PC-3 (cell line): ENCODE data around the gene THOC6. TPM values are rescaled to one million over a fixed set of nuclear protein-coding genes. Genes with fewer than 3 reads are reported as not detected.

Experiments
- ATAC-seq: fragments of 200-7000 bp; cut with Tn5 transposase; 2 replicates; pipeline ENCODE4 v1.9.1; 2020; ENCODE audit warnings: mild to moderate bottlenecking, moderate library complexity
- BruUV-seq: library from RNA; stranded (reverse); fragments of 400-500 nt; replicated peaks from 2 replicates; lab custom pipeline; 2021; lab: Mats Ljungman, UMichigan
- CTCF ChIA-PET: fragments of 300-600 bp; sonication (Branson Sonifier 250); formaldehyde crosslinking; loops from one replicate; lab custom pipeline; 2022; ENCODE audit warnings: antibody characterized with exemption; lab: Charles Lee
- POLR2A ChIA-PET: fragments of 300-600 bp; sonication (Branson Sonifier 250); formaldehyde crosslinking; loops from one replicate; lab custom pipeline; 2022; ENCODE audit warnings: antibody characterized with exemption; ENCODE audit not compliant: unreplicated experiment; lab: Charles Lee
- DNase-seq: peaks from one replicate; pipeline ENCODE4 v3.0.0-alpha.2; 2015
- H2AFZ ChIP-seq: fragments of 300-600 bp; sonication (generic); 2 replicates; pipeline ENCODE4 v1.6.0; 2016; ENCODE audit warnings: antibody characterized with exemption, low read length
- H3F3A ChIP-seq: fragments of 300-600 bp; sonication (generic); one replicate; pipeline ENCODE4 v1.6.0; 2017; ENCODE audit warnings: antibody characterized with exemption, low read length, control low read depth, mild to moderate bottlenecking; ENCODE audit not compliant: unreplicated experiment
- H3K27ac ChIP-seq: fragments of 300-600 bp; sonication (generic); 2 replicates; pipeline ENCODE4 v1.5.1; 2016; ENCODE audit warnings: mild to moderate bottlenecking, low read length
- H3K27me3 ChIP-seq: fragments of 300-600 bp; sonication (generic); 2 replicates; pipeline ENCODE4 v1.6.1; 2016; ENCODE audit warnings: low read length, mixed read lengths
- H3K36me3 ChIP-seq: fragments of 300-600 bp; sonication (generic); 2 replicates; pipeline ENCODE4 v1.6.1; 2016; ENCODE audit warnings: low read depth, mixed run types, low read length, mixed read lengths
- H3K4me1 ChIP-seq: fragments of 300-600 bp; sonication (generic); 2 replicates; pipeline ENCODE4 v1.5.1; 2016; ENCODE audit warnings: low read length; ENCODE audit not compliant: insufficient read depth
- H3K4me2 ChIP-seq: fragments of 300-600 bp; sonication (generic); 2 replicates; pipeline ENCODE4 v1.6.0; 2016; ENCODE audit warnings: low read length
- H3K4me3 ChIP-seq: fragments of 300-600 bp; sonication (generic); 2 replicates; pipeline ENCODE4 v1.5.1; 2016; ENCODE audit warnings: mild to moderate bottlenecking, low read length, mixed read lengths
- H3K79me2 ChIP-seq: fragments of 300-600 bp; sonication (generic); 2 replicates; pipeline ENCODE4 v1.6.1; 2017; ENCODE audit warnings: low read length, mixed read lengths
- H3K9ac ChIP-seq: fragments of 300-600 bp; sonication (generic); 2 replicates; pipeline ENCODE4 v1.6.0; 2016; ENCODE audit warnings: mild to moderate bottlenecking, low read length
- H3K9me2 ChIP-seq: fragments of 300-600 bp; sonication (generic); replicated peaks from 2 replicates; pipeline ENCODE4 v1.6.1; 2016; ENCODE audit warnings: mixed run types, low read length, mixed read lengths
- H3K9me3 ChIP-seq: fragments of 300-600 bp; sonication (generic); 2 replicates; pipeline ENCODE4 v1.6.1; 2016; ENCODE audit warnings: low read length, mixed read lengths
- H4K20me1 ChIP-seq: fragments of 300-600 bp; sonication (generic); 2 replicates; pipeline ENCODE4 v1.6.1; 2016; ENCODE audit warnings: low read length, mixed read lengths
- CTCF ChIP-seq: fragments of 300-600 bp; sonication (generic); conservative IDR thresholded peaks from 2 replicates; pipeline ENCODE4 v1.5.1; 2017; ENCODE audit warnings: antibody characterized with exemption, low read depth, mild to moderate bottlenecking, low read length
- EZH2 ChIP-seq: fragments of 300-600 bp; sonication (generic); IDR thresholded peaks from one replicate; pipeline ENCODE4 v1.6.1; 2017; ENCODE audit warnings: antibody characterized with exemption, mild to moderate bottlenecking, low read length; ENCODE audit not compliant: unreplicated experiment
- EZH2phosphoT487 ChIP-seq: fragments of 300-600 bp; sonication (generic); IDR thresholded peaks from 2 replicates; pipeline ENCODE4 v1.6.1; 2018; ENCODE audit warnings: mild to moderate bottlenecking, antibody characterized with exemption, low read length, borderline replicate concordance
- intact Hi-C: fragments of 100-400 bp; cut with micrococcal nuclease; formaldehyde crosslinking; loops from 2 replicates; pipeline ENCODE4 v1.9.0; 2023
- total RNA-seq: library from RNA; depleted of rRNA; stranded (reverse); fragments of >200 nt; gene quantifications from 2 replicates; pipeline ENCODE4 v1.2.3, GENCODE V29; 2014

THOC6 gene
- total RNA-seq, 1 experiment from 2014 or later, result 40.3 TPM

GRCh38 chr16:3017344-3017743, 6.5 kb upstream of the THOC6 start:
- Histone ChIP-seq H3K9me2 (no peaks in the 10 kb centered on the region), H3K27ac (no peak overlapping the region), H3K4me3 (no peak overlapping the region), H3K9me3 (no peaks in the 10 kb centered on the region), H2AFZ (no peak overlapping the region), H4K20me1 (no peaks in the 10 kb centered on the region), H3K9ac (no peak overlapping the region), H3K4me1 (peaks cover 16% of the 10 kb centered on the region), H3K4me2 (no peak overlapping the region), H3K27me3 (no peaks in the 10 kb centered on the region), H3F3A (no peaks in the 10 kb centered on the region), H3K79me2 (peaks cover 12% of the 10 kb centered on the region), H3K36me3 (peaks cover 10% of the 10 kb centered on the region)
- CTCF ChIA-PET, result no interaction called here
- BruUV-seq, result no TSS peak
- POLR2A ChIA-PET, result no interaction called here
- ATAC-seq (no peak), DNase-seq (no peak)
- intact Hi-C loops, result no loop called here
- no peak for TF ChIP-seq EZH2
- no peak for TF ChIP-seq CTCF

- H3K9me3 ChIP-seq, result no peaks in the 10 kb centered on the region
- H3K4me2 ChIP-seq, result no peak within 1 kb of the TSS
- DNase-seq, result no peak
- H3K9ac ChIP-seq, result no peak within 1 kb of the TSS
- H3K4me1 ChIP-seq, result peaks cover 19% of the 10 kb centered on the region
- no peaks in the 10 kb centered on the region for H3K9me2 ChIP-seq
- no peaks in the 10 kb centered on the region for H4K20me1 ChIP-seq
- ChIA-PET POLR2A (no interaction called here), CTCF (no interaction called here)
- intact Hi-C loops, result no loop called here
- no peak within 1 kb of the TSS for H3K4me3 ChIP-seq
- no peaks in the 10 kb centered on the region for H3K27me3 ChIP-seq
- H3K79me2 ChIP-seq, result peaks cover 12% of the 10 kb centered on the region
- ATAC-seq, result no peak
- no peaks in the 10 kb centered on the region for H3F3A ChIP-seq
- BruUV-seq, result no TSS peak
- H3K27ac ChIP-seq, result no peak within 1 kb of the TSS
- H3K36me3 ChIP-seq, result peaks cover 10% of the 10 kb centered on the region
- no peak within 1 kb of the TSS for H2AFZ ChIP-seq
- TF ChIP-seq CTCF (peak; percentile 24; the same call in 1 of the 2 replicates), EZH2 (no peak)
Observed at GRCh38 chr16:3017794-3018506, 5.9 kb upstream of the THOC6 start, which contains the start of gene CLDN6. Gene CLDN6 (minus strand): TSS chr16:3018183. CDS start chr16:3016021, 2,162 bp downstream.

- intact Hi-C loops, result no loop called here
- ChIA-PET POLR2A (interaction anchor here (0.6 to 1.7 kb wide), 7 partner anchors 8 to 1607 kb away, joined by 3 to 18 read pairs (median 5); partner anchors contain the start of genes NUBP2 and SPSB3), CTCF (interaction anchor here (0.6 to 1.2 kb wide), 4 partner anchors 8 to 1678 kb away, joined by 3 to 5 read pairs (median 4); no protein-coding TSS in a partner anchor)
- no peaks in the 10 kb centered on the region for H4K20me1 ChIP-seq
- DNase-seq, result no peak
- no peaks in the 10 kb centered on the region for H3K9me3 ChIP-seq
- TF ChIP-seq CTCF (no peak), EZH2 (no peak), EZH2phosphoT487 (no peak)
- H3K9me2 ChIP-seq, result no peaks in the 10 kb centered on the region
- no peaks in the 10 kb centered on the region for H3F3A ChIP-seq
- H2AFZ ChIP-seq, result peak overlapping the region; percentile 79
- H3K4me3 ChIP-seq, result peak overlapping the region; percentile 94
- H3K27ac ChIP-seq, result no peak overlapping the region
- H3K9ac ChIP-seq, result peak overlapping the region; percentile 91
- H3K79me2 ChIP-seq, result peaks cover 12% of the 10 kb centered on the region
- peaks cover 10% of the 10 kb centered on the region for H3K36me3 ChIP-seq
- H3K4me1 ChIP-seq, result peaks cover 18% of the 10 kb centered on the region
- H3K27me3 ChIP-seq, result no peaks in the 10 kb centered on the region
- BruUV-seq, result no TSS peak
- H3K4me2 ChIP-seq, result peak overlapping the region; percentile 99
- ATAC-seq, result no peak
Observed at GRCh38 chr16:3019594-3020246, 4.1 kb upstream of the THOC6 start.
